ENCODE data around the gene CDC20.

CDC20 gene

DNA sequence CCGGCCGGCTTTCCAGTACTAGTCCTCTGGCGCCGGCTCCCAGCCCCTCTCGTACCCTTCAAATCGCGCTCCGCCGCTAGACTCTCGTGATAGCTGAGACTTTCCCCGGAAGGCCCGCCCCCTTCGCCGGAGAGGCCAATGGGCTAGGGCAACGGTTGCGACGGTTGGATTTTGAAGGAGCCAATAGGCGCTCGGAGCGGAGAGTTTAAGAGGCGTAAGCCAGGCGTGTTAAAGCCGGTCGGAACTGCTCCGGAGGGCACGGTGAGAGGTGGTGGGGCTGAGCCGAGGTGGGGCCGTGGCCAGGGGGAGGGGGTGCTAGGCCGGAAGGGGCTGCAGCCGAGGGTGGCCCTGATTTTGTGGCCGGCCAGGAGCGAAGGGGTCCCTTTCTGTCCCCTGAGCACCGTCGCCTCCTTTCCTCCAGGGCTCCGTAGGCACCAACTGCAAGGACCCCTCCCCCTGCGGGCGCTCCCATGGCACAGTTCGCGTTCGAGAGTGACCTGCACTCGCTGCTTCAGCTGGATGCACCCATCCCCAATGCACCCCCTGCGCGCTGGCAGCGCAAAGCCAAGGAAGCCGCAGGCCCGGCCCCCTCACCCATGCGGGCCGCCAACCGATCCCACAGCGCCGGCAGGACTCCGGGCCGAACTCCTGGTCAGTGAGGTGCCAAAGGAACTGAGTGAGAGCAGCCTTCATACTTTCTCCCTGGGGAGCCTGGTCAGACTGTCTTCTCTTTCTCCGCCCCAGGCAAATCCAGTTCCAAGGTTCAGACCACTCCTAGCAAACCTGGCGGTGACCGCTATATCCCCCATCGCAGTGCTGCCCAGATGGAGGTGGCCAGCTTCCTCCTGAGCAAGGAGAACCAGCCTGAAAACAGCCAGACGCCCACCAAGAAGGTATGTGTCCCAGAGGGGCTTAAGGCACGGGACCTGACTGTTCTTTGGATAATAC, at the start of gene CDC20:
Gene CDC20, plus strand, starts transcription at position 236 of the 948 bp plus-strand sequence. Its CDS starts 235 bp downstream, at position 471.
- in situ Hi-C loops (cut with MboI; ENCODE audit: low sequenced_read_pairs): no loop called here

DNA sequence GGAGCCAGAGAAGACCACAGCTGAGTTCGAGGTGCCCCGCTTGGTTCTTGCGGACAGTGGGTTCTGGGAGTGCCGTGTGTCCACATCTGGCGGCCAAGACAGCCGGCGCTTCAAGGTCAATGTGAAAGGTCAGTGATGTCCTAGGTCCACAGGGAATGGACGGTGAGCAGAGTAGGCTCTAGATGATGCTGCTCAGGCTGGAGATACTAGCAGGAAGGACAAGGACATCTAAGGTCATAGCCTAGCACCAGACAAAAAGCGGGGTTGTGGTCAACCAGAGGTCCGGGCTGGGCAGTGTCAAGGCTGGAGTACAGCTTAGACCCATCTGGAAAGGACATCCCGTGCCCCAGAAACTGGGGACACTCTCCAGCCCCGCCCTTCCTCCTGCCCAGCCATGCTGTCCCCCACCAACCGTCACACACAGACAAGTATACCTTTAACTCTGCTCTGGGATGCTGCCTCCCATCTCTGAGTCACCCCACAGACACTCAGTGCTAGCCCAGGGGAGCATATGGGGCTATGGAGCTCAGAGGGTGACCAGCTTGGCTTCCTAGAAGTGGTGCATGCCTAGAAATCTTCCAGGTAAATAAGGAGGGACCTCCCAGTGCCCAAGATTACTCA, 49.3 kb upstream of the CDC20 start:
- in situ Hi-C loops (cut with MboI; ENCODE audit: low sequenced_read_pairs): no loop called here

DNA sequence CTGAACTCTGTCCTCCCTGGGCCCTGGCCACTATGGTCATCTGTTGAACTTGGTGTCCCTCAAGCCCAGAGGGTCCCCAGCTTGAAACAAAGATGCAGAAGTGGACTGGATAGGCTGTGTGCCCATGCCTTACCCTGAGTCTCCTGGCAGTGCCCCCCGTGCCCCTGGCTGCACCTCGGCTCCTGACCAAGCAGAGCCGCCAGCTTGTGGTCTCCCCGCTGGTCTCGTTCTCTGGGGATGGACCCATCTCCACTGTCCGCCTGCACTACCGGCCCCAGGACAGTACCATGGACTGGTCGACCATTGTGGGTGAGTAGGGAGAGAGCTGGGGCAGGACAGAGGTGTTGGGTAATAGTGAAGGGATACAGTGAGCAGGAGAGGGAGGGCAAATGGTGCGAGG, 47.3 kb upstream of the CDC20 start:
- in situ Hi-C loops (cut with MboI; ENCODE audit: low sequenced_read_pairs): no loop called here

DNA sequence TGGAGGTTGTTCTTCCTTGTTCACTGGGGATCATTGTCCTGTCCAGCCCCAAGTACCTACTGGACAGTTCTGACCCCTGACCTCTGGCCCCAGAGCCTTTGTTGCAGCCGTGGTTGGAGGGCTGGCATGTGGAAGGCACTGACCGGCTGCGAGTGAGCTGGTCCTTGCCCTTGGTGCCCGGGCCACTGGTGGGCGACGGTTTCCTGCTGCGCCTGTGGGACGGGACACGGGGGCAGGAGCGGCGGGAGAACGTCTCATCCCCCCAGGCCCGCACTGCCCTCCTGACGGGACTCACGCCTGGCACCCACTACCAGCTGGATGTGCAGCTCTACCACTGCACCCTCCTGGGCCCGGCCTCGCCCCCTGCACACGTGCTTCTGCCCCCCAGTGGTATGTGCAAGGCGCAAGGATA, 46.6 kb upstream of the CDC20 start:
- in situ Hi-C loops (cut with MboI; ENCODE audit: low sequenced_read_pairs): no loop called here

DNA sequence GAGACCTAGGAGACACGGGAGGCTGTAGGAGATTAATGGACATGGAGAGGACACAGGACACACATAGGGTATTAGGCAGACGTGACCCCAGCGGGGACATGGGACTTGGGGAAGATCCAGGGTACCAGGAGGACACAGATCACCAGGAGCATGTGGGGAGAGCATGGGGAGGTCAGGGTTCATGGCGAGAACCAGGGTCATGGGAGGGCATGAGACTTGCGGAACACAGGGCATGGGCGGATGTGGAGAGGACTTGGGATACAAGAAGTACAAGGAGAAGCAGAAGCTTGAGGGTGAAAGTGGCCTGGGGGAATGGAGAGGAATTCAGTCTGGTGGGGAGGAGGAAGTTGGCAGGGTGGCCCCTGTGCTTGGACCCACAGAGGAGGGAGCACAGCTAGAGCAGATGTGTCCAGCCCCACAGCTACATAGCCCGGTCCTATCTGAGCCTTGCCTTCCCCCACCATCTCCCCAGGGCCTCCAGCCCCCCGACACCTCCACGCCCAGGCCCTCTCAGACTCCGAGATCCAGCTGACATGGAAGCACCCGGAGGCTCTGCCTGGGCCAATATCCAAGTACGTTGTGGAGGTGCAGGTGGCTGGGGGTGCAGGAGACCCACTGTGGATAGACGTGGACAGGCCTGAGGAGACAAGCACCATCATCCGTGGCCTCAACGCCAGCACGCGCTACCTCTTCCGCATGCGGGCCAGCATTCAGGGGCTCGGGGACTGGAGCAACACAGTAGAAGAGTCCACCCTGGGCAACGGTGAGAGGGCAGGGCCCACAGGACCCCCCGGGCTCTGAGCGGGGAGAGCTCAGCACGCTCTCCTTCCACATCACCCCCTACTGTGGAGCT, 45.9 kb upstream of the CDC20 start:
- in situ Hi-C loops (cut with MboI; ENCODE audit: low sequenced_read_pairs): no loop called here

DNA sequence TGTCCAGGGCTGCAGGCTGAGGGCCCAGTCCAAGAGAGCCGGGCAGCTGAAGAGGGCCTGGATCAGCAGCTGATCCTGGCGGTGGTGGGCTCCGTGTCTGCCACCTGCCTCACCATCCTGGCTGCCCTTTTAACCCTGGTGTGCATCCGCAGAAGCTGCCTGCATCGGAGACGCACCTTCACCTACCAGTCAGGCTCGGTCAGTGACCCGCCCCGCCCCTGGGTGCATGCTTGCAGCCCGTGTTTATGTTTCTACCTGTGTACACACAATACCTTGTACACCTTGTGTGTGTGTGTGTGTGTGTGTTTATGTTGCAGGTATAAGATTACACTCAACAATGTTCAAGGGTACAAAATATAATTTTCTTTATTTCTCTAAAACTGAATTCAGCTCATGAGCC, 45.0 kb upstream of the CDC20 start:
- in situ Hi-C loops (cut with MboI; ENCODE audit: low sequenced_read_pairs): no loop called here

DNA sequence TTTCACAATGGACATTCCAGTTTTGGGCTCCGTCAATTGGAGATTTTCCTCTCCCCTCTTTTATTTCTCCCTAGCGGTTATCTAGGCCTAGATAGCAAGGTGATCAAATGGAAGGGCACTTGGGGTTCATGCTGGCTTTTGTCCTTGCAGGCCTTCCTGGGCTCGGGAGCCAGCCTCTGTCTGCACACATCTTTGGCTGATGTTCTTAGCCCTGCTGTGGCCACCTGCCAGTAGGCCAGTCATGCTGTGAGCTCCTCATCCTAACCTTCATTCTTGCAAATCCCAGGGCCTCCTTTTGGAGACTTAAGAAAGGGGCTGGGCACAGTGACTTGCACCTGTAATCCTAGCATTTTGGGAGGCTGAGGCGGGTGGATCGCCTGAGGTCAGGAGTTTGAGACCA, 44.5 kb upstream of the CDC20 start:
- in situ Hi-C loops (cut with MboI; ENCODE audit: low sequenced_read_pairs): no loop called here

DNA sequence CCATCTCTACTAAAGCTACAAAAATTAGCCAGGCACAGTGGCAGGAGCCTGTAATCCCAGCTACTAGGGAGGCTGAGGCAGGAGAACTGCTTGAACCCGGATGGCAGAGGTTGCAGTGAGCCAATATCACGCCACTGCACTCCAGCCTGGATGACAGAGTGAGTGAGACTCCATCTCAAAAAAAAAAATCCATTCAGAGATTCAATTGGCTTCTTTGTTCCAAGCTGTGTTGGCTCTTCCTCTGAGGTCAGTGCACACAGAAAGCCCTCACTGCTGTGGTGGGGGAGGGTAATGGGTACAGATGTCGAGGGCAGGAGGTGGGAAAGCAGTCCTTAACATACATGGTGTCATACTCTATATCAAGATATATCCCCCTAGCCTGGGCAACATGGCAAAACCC, 43.3 kb upstream of the CDC20 start:
- in situ Hi-C loops (cut with MboI; ENCODE audit: low sequenced_read_pairs): no loop called here

DNA sequence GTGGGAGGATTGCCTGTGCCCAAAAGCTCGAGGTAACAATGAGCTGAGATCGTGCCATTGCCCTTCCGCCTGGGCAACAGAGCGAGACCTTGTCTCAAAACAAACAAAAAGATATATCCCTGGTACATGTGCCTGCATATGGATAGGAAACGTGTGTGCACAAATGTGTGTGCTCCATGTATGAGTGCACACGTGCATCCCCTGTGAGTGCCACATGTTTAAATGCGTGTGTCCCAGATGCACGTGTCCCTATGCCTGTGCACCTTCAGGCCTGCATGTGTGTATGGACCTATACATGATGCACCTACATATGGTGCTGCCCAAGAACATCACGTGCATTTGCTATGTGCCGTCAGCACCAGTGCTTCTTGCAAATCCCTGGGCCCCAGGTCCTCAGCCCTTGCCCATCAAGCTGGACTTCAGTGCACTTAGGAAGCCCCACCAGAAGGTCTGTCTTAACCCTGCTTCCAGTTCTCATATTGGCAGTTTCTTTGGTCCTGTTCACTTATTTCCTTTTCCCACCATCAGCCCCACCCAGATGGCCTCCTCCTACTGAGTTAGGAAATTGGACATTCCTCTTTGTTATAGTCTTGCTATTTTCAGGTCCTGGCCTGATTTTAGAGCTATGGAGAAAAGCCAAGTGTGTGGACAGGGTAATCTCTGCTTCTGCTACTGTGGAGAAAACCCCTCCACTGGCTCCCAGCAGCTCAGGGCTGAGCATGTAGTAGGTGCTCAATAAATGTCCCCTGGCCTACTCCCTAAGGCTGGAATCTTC, 42.6 kb upstream of the CDC20 start:
- in situ Hi-C loops (cut with MboI; ENCODE audit: low sequenced_read_pairs): no loop called here

DNA sequence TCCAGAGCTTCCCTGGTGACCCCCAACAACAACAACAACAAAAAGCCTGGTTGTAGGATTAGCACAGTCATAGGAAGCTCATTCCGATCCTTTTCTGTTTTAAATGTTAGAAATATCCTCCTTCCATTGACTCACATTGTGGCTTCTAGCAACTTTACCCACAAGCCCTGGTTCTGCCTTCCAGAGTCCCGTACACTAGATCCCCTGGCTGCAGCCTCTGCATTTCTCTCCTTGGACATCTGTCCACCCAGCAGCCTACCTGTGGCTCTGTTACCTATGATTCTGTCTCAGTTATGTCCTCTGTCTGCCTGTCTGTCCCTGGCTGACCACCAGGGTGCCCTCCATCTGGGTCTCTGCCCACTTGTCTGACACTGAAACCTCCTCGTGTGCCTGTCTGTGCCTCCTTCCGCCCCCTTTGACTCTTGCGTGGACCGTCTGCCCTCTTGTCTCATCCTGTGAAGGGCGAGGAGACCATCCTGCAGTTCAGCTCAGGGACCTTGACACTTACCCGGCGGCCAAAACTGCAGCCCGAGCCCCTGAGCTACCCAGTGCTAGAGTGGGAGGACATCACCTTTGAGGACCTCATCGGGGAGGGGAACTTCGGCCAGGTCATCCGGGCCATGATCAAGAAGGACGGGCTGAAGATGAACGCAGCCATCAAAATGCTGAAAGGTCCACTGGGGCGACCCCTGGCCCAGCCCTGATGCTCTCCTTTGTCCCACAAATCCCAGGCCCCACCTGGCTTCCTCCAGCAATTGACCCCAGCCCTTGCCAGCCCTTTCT, 41.9 kb upstream of the CDC20 start:
- in situ Hi-C loops (cut with MboI; ENCODE audit: low sequenced_read_pairs): no loop called here

DNA sequence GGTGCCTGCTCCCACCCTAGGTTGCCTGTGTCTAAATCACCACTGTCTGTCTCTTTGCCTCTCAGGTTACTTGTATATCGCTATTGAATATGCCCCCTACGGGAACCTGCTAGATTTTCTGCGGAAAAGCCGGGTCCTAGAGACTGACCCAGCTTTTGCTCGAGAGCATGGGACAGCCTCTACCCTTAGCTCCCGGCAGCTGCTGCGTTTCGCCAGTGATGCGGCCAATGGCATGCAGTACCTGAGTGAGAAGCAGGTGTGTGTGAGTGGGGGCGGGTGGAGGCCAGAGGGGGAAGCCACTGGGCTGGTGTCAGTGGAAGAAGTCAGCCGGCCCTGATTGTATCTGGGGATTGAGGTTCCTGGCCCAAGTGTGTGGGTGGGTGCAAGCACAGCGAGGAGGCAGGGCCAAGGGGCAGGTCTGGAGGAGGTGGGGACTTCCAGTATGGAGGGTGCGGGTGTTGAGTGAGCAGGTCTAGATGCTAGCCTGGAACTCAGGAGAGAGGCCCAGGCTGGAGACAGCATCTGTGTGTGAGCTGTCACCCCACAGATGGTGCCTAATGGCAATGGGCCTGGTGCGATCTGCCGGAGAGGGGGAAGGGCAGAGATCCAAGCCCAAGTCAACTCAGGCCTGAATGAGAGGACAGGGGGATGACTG, 40.8 kb upstream of the CDC20 start:
- in situ Hi-C loops (cut with MboI; ENCODE audit: low sequenced_read_pairs): no loop called here

DNA sequence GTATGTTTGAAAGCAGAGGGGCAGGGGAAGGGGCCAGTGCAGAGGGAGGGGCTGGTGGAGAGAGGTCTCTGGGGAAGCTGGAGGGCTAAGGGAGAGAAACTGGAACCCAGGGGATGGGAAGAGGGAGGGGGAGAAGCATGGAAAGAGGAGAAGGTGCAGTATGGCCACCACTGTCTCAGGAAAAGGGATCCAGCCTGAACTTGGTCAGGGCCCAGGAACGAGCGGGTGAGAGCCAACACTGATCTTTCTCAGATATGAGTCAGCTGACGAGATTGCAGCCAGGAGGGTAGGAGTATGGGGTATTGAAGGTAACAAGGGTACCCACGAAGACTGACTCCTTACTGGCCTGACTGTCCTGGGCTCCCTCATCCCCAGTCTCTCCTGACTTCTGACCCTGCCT, 40.0 kb upstream of the CDC20 start:
- in situ Hi-C loops (cut with MboI; ENCODE audit: low sequenced_read_pairs): no loop called here

DNA sequence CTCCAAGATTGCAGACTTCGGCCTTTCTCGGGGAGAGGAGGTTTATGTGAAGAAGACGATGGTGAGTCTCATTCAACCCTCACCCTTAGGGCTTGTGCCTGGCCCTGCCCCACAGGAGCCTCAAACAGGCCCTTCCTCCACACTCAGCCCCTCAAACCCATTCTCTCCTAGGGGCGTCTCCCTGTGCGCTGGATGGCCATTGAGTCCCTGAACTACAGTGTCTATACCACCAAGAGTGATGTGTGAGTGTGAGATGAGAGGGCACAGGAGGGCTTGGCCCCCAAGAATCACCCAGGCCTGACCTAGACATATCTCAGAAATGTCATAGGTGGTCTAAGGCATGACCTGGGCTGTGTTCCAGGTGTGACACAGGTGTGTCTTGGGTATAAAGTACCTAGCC, 39.5 kb upstream of the CDC20 start:
- in situ Hi-C loops (cut with MboI; ENCODE audit: low sequenced_read_pairs): no loop called here

DNA sequence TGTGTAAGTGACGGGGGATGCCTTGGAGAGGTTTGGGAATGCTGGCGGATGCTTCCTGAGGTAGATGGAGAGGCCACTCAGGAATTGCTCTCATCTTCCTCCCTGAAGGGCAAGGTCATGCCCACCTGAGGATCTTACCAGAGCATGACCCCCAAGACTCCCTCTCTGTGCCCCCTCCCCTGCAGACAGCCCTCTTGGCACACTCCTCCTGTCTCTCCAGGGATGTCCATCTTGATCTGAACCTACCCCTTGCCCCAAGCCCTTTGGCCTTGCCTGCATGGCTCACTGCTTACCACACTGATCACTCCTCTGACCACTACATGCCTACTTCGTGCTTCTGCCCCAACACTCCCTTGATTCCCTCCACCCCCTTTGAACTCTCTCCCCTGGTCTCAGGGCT, 39.0 kb upstream of the CDC20 start:
- in situ Hi-C loops (cut with MboI; ENCODE audit: low sequenced_read_pairs): no loop called here

DNA sequence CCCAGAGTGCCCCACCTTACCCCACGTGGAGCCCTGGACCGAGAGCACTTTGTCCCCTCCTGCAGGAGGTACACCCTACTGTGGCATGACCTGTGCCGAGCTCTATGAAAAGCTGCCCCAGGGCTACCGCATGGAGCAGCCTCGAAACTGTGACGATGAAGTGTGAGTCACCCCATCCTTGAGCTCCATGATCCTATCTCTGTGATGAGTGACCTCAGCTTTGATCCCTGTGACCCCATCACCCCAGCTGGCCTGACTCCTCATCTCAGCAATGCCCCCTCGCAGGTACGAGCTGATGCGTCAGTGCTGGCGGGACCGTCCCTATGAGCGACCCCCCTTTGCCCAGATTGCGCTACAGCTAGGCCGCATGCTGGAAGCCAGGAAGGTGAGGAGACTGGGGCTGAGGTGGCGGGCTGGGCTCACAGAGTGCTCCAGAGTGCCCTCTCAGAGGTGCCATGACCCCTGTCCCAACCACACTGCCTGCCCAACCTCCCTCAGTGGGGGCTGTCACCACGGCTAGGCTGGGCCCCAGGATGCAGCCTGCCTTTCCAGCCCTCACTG, 37.4 kb upstream of the CDC20 start:
- in situ Hi-C loops (cut with MboI; ENCODE audit: low sequenced_read_pairs): no loop called here

DNA sequence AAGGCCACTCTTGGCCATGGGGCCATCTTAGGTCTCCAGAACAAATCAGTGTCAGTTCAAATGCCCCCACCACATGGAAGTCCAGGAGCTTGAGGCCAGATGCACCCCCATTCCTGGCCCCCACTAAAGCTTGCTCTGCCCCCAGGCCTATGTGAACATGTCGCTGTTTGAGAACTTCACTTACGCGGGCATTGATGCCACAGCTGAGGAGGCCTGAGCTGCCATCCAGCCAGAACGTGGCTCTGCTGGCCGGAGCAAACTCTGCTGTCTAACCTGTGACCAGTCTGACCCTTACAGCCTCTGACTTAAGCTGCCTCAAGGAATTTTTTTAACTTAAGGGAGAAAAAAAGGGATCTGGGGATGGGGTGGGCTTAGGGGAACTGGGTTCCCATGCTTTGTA, 36.3 kb upstream of the CDC20 start:
- in situ Hi-C loops (cut with MboI; ENCODE audit: low sequenced_read_pairs): no loop called here

DNA sequence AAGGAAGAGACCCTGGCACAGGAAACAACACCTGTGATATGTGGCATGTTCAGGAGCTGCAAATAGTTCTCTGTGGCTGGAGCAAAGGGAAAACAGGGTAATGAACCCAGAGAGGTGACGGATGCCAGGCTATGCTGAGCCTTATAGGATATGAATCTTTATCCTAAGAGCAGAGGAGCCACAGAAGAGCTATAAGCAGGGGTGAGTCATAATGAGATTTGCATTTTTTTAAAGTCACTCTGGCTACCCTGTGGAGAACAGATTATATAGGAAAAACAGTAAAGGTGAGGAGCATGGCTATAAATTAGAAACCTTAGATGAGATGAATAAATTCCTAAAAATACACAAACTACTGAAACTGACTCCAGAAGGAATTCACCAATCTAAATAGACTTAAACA, 34.0 kb upstream of the CDC20 start:
- in situ Hi-C loops (cut with MboI; ENCODE audit: low sequenced_read_pairs): no loop called here

DNA sequence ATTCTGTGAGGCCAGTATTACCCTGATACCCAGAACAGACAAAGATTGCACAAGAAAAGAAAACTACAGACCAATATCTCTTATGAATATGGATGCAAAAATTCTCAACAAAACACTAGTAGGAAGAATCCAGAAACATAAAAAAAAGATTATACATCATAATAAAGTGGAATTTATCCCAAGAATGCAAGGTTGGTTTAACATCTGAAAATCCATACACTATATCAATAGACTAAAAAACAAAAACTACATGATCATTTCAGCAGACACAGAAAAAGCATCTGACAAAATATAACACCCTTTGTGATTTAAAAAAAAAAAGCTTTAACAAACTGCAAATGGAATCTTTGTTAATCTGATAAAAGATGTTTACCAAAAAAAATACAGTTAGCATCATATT, 33.4 kb upstream of the CDC20 start:
- in situ Hi-C loops (cut with MboI; ENCODE audit: low sequenced_read_pairs): no loop called here
